HG03460 (cell line): ENCODE measurements around the gene UBALD2.
"Not testable (repeated sequence)": the region's sequence is repeated elsewhere in the genome, so short reads cannot be mapped to it uniquely, and the experiment has no call there.

Experiments used
- ATAC-seq: cut with Tn5 transposase; IDR thresholded peaks from one replicate; pipeline ENCODE4 v1.9.1; 2021; ENCODE audit not compliant: unreplicated experiment

UBALD2 gene

GRCh38 chr17:76244721-76245120, 20.4 kb upstream of the UBALD2 start:
- ATAC-seq: not testable (repeated sequence)

- peak; percentile 93 for ATAC-seq
Measured at GRCh38 chr17:76246080-76247066, 18.8 kb upstream of the UBALD2 start.

DNA sequence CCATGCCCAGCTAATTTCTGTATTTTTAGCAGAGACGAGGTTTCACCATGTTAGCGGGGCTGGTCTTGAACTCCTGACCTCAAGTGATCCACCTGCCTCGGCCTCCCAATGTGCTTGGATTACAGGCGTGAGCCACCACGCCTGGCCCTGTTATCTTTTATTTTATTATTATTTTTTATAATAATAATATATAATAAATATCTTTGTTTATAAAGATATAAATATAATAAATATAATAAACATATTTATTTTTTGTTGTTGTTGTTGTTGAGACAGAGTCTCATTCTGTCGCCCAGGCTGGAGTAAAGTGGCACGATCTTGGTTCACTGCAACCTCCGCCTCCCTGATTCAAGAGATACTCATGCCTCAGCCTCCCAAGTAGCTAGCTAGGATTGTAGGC, 17.8 kb upstream of the UBALD2 start:
- no peak for ATAC-seq

GRCh38 chr17:76248013-76248782, 16.9 kb upstream of the UBALD2 start:
- ATAC-seq: no peak

- ATAC-seq: no peak
Measured at GRCh38 chr17:76250141-76250540, 15.0 kb upstream of the UBALD2 start.

- ATAC-seq: no peak
Measured at GRCh38 chr17:76251478-76252039, 13.6 kb upstream of the UBALD2 start.

DNA sequence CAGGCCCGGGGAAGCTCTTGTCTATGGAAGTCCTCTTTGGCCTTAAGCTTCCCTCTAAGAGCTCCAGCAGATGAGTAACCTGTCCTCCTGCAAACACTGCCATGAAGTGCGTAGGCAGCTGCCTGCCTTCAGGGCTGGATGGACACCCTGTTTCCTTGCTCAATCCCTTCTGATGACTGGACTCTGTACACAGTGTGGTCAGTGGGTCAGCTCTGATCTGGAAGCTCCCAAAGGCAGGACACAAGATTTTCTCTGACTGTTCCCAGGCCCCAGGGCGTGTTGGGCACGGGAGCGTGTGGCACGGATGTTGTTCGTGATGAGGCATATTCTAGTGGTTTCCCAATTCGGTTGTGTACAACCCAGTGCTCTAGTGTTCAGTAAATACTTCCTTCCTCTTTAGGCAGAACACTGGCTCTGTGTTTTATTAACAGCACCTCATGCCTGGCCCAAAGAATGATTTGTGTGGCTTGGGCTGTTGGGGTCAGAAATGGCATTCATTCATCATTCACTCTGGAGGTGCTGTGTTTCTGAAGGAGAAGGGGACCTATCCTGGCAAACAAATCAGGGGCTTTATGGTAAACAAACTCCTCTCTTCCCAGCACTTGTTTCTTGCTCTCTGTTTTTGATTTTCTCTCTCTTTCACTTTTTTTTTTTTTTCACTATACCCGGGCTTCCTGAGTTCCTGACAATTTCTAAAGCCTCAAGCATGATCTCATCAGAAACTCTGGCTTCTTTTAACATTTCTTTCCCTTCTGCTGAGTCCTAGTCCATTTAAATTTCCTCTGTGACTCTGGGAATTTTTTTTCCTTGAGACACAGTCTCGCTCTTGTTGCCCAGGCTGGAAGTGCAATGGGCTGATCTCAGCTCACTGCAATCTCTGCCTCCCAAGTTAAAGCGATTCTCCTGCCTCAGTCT, 12.9 kb upstream of the UBALD2 start:
- peak; percentile 61 for ATAC-seq

DNA sequence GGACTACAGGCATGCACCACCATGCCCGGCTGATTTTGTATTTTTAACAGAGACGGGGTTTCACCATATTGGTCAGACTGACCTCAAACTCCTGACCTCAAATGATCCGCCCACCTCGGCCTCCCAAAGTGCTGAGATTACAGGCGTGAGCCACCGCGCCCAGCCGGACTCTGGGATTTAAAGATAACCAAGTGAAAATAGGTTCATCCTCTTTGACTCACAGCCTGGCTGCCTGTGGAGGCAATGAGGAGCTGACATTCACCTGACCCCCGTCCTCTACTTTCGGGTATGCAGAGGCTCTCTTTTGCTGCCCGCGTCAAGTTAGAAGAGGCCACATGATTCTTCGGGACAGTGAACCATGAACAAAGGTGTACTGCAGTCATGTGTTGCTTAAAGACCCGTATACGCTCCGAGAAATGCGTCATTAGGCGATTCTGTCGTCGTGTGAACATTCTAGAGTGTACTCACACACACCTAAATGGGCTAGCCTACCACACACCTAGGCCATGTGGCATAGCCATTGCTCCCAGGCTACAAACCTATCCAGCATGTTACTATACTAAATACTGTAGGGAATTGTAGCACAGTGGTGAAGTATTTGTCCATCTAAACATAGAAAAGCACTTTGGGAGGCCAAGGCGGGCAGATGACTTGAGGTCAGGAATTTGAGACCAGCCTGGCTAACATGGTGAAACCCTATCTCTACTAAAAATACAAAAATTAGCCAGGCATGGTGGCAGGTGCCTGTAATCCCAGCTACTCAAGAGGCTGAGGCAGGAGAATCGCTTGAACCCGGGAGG, 12.0 kb upstream of the UBALD2 start:
- ATAC-seq: not testable (repeated sequence)

DNA sequence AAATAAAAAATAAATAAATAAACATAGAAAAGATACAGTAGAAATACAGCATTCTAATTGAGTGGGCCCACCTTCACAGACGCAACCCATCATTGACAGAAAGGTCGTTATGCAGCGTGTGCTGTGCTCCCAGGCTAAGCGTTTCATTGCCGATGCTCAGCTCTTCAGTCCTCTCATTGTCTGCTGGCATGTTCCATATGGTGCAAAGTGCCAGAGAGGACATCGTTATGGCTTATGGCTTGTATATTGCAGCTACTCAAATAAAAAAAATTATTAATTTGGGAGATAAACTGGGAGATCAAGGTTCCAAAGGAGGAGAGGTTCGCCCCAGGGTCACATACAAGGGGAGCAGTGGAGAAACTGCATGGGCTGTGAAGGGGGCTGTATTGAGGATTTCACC, 11.3 kb upstream of the UBALD2 start:
- ATAC-seq: no peak

GRCh38 chr17:76254275-76254674, 10.9 kb upstream of the UBALD2 start:
- no peak for ATAC-seq

DNA sequence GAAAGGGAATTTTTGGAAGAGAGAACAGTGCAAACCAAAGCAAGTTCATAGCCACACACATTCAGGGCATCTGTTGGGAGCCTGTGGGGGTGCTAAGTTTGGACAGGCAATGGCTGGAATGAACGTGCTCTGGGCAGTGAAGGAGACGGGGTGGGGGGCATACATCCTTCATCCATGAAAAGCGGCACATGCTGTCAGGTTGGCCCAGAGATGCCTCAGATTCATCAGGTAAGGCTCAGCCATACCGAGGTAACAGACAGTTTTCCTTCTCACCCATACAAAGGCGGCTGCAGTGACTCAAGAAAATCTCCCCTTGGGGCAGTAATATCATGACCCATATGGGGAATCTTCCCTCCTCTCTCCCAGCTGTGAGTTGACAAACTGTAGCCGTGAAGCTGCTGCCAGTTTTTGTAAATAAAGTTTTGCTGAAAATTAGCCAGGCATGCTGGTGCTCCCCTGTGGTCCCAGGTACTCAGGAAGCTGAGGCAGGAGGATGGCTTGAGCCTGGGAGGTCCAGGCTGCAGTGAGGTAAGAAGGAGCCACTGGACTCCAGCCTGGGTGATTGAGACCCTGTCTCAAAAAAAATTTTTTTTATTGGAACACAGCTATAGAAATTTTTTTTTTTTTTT, 9.2 kb upstream of the UBALD2 start:
- no peak for ATAC-seq

GRCh38 chr17:76256430-76257050, 8.6 kb upstream of the UBALD2 start:
- ATAC-seq: not testable (repeated sequence)

DNA sequence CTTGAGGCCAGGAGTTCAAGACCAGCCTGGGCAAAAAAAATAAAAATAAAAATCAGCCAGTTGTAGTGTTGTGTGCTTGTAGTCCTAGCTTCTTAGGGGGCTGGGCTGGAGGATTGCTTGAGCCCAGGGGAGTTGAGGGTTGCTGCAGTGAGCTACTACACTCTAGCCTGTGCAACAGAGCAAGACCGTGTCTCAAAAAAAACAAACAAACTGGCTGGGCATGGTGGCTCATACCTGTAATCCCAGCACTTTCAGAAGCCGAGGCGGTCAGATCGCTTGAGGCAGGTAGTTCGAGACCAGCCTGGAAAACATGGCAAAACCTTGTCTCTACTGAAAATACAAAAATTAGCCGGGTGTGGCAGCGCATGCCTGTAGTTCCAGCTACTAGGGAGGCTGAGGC, 4.9 kb upstream of the UBALD2 start:
- no peak for ATAC-seq

DNA sequence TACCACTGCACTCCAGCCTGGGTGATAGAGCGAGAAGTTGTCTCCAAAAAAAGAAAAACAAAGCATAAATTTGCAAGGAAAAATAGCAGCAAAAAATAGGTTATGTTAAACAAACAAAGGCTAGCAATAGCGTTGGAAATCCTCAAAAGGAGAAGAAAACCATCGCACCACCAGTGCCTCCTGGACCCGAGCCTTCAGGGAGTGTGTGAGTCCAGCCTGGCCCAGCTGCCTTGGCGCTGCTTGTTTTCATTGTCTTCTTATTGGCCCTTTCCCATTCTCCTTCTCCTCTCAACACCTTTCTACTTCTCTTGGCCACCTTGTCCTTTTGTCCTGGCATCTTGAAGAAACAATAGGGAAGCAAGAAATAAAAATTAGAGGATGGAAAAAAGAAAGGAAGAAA, 4.5 kb upstream of the UBALD2 start:
- no peak for ATAC-seq

DNA sequence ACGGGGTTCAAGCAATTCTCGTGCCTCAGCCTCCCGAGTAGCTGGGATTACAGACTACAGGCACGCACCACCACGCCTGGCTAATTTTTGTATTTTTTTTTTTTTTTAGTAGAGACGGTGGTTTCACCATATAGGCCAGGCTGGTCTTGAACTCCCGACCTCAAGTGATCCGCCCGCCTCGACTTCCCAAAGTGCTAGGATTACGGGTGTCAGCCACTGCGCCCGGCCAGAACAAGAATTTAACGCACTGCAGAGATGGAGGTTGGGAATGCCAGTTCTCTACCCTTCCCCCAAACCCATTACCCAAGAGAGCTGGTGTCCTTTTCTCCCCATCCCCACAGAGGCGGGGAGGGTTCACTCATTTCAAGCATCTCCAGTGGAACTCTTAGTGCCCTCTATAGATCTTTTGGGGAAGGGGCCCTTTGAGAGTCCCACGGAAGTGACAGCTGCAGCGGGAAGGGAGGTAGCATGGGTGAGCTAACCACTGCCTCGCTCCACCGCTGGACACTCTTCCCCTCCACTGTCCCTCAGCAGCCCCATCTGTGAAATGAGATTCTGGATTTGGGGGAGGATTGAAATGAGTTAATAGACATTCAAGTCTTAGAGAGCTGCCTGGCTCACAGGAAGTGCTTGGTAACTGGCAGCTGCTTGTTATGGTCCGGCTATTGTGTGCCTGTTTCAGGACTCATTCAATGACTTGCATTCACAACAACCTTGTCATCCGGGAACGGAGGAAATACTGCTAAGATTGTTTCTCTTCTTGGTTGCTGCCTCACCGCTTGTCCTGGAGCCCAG, 3.5 kb upstream of the UBALD2 start:
- ATAC-seq: no peak

DNA sequence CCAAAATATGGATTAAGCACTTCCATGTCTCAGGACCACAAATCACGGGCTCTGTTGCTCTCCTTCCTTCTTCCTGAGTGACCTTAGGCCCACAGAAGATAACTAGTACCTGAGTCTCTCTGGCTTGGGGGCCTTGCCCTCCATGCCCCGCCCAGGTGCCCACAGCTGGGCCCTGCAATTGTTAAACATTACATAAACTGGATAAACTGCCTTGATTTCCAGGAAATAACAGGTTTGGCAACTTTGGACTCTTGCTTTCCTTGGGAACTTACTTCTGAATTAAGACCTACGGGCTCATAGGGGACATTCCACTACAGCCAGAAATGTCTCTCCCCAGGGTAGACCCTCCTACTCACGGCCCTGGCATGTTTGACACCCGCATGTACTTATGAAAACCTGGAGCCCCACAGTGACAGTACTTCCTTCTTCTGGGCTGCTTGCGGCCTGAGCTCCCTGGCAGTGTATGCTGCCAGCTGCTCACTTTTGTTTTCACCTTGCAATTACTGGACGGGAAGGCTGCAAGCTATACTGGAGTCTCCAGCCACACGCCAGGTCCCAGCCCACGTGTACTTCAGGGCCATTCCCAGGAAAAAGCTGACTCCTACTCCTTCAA, 2.3 kb upstream of the UBALD2 start:
- no peak for ATAC-seq

DNA sequence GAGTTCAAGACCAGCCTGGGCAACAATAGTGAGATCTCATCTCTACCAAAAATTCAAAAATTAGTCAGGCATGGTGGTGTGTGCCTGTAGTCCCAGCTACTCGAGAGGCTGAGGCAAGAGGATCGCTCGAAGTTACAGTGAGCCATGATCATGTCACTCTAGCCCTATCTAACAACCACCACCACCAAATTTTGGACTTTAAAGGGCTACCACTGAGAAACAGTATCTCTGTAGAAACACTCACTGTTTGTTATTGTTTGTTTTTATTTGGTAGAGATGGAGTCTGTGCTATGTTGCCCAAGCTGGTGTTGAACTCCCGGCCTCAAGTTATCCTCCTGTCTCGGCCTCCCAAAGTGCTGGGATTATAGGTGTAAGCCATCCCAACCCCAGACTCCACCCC, 1.3 kb upstream of the UBALD2 start:
- ATAC-seq: no peak

DNA sequence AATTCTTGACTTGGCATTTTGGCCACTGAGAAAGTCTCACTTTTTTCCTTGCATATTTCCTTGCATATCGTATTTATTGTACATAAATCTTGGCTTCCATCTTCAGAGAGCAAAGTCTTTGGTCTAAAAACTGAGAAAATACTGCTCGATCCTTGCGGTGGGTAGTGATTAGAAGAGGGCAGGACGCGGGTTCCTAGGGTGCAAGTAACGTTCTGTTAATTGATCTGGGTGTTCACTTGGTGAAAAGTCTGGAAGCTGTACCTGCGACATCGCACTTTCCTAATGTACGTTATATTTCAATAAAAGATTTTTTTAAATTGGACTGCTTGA, 758 bp upstream of the UBALD2 start:
- ATAC-seq: no peak
